HepG2 (cell line): ENCODE data around the gene HSD17B11.

ENCODE experiments used
- CTCF ChIP-seq: sonication (generic); formaldehyde crosslinking; IDR thresholded peaks from 2 replicates; pipeline ENCODE4 v1.5.0; 2020; ENCODE audit warnings: mild to moderate bottlenecking, missing genetic modification reagents, moderate library complexity
- PRPF4 ChIP-seq: fragments of 200-400 bp; formaldehyde crosslinking; IDR thresholded peaks from 2 replicates; pipeline ENCODE4 v1.6.1; 2016; ENCODE audit warnings: low read length, low read depth; ENCODE audit not compliant: poor library complexity, severe bottlenecking
- REST ChIP-seq, 2 experiments: IDR thresholded peaks; 2 replicates each; pipeline ENCODE4 v1.6.1; 2011 to 2012; ENCODE audit warnings: low read length in 2 of 2, borderline replicate concordance in 1 of 2, low read depth in 1 of 2, mild to moderate bottlenecking in 1 of 2, moderate library complexity in 1 of 2
- SP1 ChIP-seq, 2 experiments: fragments of 450-650 bp in 1 of 2; sonication (generic) in 1 of 2; formaldehyde crosslinking in 1 of 2; IDR thresholded peaks; 2 replicates each; pipeline versions ENCODE4 v1.4.0 to v1.6.1; 2016 to 2020; ENCODE audit warnings: missing genetic modification reagents in 1 of 2
- USF2 ChIP-seq, 2 experiments: sonication (generic) in 1 of 2; formaldehyde crosslinking in 1 of 2; IDR thresholded peaks; 2 replicates each; pipeline versions ENCODE4 v1.5.1 to v1.6.1; 2011 to 2020; ENCODE audit warnings: borderline replicate concordance in 1 of 2, low read depth in 1 of 2, low read length in 1 of 2, mild to moderate bottlenecking in 1 of 2, missing genetic modification reagents in 1 of 2, moderate library complexity in 1 of 2
- ZBTB25 ChIP-seq: IDR thresholded peaks from 2 replicates; pipeline ENCODE4 v1.6.1; 2018; ENCODE audit warnings: missing genetic modification reagents
- ZNF552 ChIP-seq: sonication (generic); formaldehyde crosslinking; IDR thresholded peaks from 2 replicates; pipeline ENCODE4 v1.9.0; 2022; ENCODE audit warnings: missing genetic modification reagents, mild to moderate bottlenecking, borderline replicate concordance
- ZNF567 ChIP-seq: sonication (generic); formaldehyde crosslinking; IDR thresholded peaks from 2 replicates; pipeline ENCODE4 v1.8.1; 2023; ENCODE audit warnings: mild to moderate bottlenecking, missing genetic modification reagents, borderline replicate concordance

GRCh38 chr4:87428979-87429378, 38.0 kb upstream of the HSD17B11 start:
- TF ChIP-seq ZNF552 (CRISPR knock-in tag) (no peak), PRPF4 (no peak), SP1 (IDR thresholded peaks at IDR 0.05) (no peak), SP1 (CRISPR knock-in tag; IDR thresholded peaks at IDR 0.05) (no peak), CTCF (CRISPR knock-in tag) (no peak), REST (IDR thresholded peaks at IDR 0.05; ENCODE audit: borderline replicate concordance in 1 of 2, low read depth in 1 of 2, low read length in 2 of 2) (no peak), USF2 (IDR thresholded peaks at IDR 0.05; ENCODE audit: low read depth, low read length) (no peak), USF2 (CRISPR knock-in tag; IDR thresholded peaks at IDR 0.05; ENCODE audit: borderline replicate concordance) (no peak), ZNF567 (CRISPR knock-in tag) (no peak), ZBTB25 (no peak)
